Activated CD4-positive, alpha-beta T cell treated with anti-CD3 and anti-CD28 coated beads, Interleukin-2, amount 50 U/mL, for 48 hours (primary cell): ENCODE measurements around the gene PIEZO2.

Source experiments
- DNase-seq, 2 experiments: peaks; one replicate each; pipeline ENCODE4 v3.0.0-alpha.2; 2020

Gene PIEZO2

DNA sequence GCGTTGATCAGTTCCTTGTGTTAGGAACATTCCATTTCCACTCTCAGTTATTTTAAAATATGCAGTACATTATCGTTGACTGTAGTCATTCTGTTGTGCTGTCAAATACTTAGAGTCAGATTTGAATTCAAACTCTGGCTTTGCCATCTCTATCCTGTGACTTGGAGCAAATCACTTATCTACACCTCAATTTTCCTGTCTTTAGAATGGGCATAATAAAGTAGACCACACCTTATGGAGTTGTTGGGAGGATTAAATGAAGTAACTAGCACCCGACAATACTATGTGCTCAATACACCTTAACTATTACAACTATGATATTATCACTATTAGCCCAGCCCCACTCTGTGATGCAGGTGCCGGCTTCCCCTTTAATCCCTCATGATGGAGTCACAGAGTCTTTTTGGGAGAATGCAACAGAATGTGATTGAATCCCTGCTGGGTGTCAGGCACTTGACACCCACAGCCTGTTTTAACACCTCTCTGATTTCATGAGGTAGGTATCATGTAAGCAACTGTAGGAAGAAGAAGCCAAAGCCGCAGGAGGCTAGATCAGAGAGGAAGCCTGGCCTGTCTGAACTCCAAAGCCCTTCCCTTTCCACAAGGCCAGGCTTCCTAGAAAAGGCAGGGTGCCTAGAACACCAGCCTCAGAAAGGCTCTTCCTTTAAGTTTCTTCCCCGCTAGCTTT, 315.1 kb downstream of the PIEZO2 start:
- no peak for DNase-seq

DNA sequence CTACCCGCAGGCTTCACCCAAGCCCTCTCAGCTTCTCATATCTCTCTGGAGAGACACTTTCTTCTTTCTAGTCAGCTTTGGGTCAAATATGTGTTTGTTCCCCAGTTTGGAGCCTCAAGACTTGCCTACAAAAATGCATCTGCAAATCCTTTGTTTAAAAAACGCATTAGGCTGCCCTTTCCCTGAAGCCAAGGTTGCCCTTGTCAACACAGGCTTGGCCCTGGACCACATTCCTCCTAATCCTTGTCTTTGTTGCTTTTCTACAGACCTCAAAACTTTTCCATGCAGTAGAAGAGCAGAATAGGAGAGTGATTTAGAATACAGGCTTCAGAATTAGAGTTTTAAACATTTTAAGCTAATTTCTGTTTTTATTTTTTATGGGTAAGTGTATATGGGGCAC, 315.7 kb downstream of the PIEZO2 start:
- no peak for DNase-seq

DNA sequence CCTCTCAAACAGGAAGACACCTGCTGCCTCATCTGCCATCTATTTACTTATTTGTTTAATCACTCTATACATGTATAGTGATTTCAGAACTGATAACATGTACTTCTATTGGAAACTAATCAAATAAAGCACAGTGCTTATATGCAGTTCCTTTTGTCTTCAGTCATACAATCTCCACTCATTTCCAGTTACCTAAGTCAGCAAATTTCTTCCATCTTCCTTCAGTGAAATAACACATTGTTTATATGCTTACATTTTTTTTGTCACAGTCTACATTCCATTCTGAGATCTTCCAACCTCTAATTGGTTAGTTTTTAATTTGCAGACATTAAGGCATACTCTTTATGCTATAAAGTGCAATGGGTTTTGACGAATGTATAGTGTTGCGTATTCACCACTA, 323.0 kb downstream of the PIEZO2 start:
- DNase-seq: no peak

DNA sequence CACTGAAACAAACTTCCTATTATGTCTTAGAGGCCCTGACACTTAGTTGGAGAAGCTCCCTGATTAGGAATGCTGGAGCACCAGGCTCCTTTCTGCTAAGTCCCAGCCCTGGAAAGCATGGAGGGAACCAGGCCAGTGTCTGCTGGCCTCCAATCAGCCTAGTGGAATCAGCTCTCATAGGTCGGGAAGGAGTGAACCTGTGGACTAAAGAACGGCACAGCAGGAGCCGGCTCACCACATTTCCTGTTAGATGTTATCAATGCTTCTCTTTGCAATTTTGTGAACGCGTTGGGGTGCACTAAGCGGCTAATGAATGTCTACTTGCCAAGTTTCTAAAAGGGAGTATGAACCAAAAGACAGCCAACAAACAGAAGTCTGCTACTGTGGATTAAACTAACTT, 326.9 kb downstream of the PIEZO2 start:
- no peak for DNase-seq

DNA sequence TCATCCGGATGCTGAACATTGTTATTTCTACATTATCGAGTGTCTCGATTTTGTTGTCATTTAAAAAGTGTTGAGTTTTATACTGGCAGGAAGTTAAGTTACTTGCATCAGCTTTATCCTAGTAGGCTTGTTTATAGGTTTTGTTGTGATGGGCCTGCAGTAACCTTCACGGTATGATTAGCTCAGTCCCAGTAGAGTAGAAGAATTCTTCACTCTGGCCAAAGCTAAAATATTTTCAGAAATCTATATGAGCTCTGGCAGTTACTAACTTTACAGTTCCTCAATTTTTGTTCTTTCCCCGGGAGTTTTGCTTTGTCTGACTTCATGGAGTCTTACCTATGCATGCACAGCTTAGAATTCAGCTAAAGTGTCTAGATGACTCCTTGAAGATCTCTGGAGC, 328.7 kb downstream of the PIEZO2 start:
- no peak for DNase-seq

DNA sequence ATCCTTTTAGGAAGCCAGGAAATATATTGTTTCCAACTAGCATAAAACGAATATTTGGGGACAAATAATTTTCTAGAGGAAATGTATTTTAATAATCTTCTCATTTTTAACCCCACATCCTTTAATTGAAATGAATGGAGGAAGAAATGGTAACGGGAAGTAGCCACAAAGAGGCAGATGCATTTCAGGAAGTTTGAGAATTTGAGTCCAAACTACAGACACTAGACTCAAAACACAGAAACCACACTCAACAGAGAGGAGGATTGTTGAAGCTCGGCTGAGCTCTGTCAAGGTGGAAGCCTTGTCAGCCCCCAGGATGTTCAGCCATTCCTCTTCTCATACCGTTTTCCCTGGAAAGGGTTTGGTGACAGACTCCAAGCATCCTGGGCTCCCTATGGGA, 335.0 kb downstream of the PIEZO2 start:
- DNase-seq: no peak

DNA sequence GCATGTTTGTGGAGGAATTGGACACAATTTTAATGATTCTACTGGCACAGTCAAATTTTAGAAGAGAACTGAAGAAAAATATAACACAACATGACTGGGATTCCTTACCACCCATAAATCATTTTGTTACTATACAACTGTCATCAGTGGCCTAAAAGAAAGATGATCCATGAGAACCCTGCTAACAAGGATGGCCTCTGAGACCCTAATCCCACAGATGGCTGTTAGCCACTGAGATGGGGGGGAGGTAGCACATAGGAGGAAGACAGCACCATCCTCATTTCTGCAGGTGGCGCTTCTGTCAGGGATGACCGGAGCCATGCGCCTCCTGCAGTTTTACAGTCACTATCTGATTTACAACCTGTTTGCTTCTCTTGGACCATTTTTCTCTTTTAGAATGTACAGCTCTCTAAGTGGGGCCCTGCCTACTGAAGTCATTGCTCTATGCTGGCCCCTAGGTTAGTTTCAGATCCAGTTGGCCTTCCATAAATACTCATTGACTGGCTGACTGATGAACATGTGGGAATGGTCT, 343.7 kb downstream of the PIEZO2 start:
- no peak for DNase-seq

DNA sequence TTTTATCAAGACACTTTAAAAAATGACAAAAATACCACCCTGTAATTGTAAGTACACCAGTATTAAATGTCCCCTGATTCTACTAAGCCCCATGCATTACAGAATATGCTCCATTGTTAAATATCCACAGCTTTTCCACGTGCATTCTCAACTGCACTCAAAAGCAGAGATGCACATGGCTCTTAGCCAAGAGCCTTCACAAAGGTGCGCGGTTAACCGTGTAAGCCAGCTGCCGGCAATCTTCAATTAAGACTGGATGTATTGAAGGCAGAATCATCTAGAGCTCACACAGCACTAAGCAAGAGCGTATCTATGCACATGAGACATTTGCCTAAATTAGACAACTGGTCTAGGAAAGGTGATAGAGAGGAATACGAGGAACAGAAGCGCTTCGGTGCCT, 345.2 kb downstream of the PIEZO2 start:
- no peak for DNase-seq

DNA sequence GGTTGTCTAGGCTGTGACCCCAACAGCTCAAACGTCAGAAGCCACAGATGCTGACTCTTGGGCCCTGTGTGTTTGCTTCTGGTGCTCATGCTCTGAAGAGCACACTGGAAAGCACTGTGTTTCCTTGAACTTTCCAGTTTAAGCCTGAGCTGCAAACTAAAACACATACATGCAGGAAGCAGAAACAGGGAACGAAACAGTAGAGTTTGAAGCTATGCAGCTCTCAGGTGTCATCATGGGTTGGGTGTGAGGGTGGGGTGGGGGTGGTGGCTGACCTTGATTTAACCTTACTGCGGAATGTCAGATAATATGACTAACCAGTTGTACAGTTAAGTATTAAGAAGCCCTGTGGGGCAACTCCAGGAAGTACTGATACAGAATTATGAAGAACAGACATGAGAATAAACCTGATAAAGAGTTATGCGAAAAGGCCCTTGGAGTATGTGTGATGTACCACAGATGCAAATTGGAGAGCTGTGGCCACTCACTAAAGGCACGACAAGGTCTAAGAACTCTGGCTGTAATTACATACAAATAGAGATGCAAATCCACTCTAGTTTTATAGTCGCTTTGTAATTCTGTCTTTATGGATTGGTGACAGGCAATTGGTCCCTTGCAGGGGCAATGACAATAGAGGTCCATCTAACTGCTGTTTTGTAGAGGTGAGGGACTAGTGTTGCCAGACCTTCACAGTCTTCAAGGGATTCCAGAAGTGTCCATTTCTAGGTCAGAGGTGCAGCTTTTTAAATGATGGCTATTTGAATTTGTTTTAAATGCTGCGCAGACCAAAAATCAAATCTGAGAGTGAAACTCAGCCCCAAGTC, 350.4 kb downstream of the PIEZO2 start:
- DNase-seq: no peak

DNA sequence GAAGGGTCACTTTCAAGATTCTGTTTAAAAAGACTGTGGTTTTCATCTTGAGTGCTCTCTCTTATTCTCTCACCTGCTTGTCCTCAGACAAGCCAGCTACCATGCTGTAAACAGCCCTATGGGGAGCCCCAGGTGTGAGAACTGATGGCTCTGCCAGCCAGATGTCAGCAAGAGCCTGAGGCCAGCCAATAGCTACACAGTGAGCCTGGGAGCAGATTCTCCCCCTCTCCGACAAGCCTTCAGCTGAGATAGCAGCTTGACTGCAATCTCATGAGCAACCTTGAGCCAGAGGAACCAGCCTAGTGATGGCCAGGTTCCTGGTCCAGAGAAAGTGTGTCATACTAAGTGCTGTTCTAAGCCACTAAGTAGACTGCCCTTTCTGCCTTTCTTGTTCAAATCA, 351.5 kb downstream of the PIEZO2 start:
- no peak for DNase-seq

DNA sequence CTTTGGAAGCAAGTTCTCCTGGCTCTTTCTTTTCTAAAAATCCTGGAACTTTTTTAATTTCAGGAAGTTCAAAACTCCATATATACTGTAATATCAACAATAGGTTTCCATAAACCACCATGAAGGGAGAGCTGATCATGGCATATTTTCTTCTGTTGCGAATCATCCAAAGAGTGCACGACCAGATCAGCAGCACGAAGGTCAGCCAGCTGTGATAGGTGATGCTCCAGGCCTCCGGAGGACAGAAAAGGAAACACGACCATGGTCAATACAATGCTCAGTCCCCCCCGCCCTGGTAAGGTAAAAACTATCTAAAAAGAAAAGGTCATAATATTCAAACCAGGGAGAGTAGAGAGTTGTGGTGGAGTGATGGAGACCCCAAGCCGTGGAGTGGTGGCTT, 354.6 kb downstream of the PIEZO2 start:
- DNase-seq: no peak

DNA sequence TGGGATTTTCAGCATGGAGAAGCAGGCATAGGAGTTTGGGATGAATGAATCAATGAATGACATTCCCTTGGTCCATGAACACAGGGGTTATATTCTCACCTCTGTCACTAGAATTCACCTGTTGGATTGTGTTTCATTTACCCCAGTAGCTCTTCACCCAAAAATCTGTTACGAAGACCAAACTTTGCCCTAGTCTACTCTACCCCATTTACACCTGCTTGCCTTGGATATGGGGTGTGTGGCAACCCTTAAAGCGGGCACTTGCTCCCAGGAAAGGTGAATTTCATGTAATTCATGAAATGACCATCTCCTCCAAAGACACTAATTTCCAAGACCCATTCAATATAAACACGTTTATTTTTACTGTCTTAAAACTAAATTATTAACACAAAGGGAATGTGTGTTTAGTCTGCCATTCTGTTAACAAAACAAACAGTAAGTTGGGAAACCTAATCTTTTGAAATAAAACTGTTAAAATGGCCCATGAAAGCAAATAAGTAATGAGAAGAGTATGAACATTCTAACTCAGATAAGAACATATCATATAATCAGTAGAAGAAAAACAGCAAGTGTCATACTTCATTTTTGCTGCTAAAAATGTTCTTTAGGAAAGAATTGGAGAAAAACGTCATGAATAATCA, 355.5 kb downstream of the PIEZO2 start:
- no peak for DNase-seq

DNA sequence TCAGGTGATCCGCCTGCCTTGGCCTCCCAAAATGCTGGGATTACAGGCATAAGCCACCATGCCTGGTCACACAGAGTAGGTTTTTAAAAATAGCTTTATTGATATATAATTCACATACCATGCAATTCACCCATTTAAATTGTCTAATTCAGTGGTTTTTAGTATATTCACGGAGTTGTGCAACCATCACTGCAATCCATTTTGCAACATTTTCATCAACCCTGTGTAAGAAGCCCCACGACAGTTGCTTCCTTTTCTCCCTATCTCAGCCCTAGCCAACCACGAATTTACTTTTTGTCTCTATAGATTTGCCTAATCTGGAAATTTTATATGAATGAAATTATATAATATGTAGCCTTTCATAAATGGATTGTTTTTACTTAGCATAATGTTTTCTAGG, 357.2 kb downstream of the PIEZO2 start:
- no peak for DNase-seq

DNA sequence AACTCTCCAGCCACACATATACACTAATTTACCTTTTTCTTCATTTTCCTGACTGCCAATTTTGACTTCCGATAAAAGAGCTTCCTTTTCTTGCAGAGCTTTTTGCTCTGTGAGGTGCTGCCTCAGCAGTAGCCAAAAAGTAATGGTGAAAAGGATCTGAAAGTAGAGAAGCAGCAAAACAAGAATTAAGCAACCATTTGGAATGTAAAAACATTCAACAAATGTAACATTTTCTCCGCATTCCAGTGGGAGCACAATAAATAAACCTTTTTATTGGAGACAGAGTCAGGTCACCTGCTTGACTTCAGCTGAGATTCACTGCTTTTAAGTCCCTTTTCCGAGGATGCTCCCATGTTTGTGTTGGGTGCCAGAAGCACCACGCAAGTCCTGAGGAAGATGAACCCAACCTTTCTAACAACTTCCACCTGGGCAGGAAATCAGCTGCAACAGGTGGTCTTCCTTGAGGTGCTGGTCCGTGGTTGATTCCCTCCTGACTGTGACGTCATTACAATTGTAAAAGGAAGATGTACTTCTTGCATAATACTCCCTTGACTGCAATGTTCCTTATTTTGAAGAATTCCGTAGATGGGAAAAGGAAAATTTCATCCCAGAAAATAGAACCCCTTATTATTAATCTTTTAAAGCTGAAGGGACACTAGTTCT, 358.1 kb downstream of the PIEZO2 start:
- no peak for DNase-seq

DNA sequence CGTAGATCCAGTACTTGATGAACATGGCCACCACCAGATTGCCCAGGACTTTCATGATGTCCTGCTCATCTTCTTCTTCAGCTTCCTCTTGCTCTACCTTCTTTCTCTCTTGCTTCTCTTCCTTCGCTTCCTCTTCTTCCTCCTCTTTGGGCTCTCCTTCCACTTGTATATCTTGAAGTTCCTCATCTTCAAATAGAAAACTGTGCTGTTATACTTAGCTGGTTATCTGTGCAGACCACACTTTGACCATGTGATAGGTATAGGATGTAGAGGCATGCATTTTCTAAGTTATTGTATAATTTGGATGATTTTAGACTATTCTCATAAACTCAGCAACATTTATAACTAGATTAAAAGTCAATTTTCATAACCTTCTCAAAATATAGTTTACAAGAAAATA, 360.2 kb downstream of the PIEZO2 start:
- no peak for DNase-seq

DNA sequence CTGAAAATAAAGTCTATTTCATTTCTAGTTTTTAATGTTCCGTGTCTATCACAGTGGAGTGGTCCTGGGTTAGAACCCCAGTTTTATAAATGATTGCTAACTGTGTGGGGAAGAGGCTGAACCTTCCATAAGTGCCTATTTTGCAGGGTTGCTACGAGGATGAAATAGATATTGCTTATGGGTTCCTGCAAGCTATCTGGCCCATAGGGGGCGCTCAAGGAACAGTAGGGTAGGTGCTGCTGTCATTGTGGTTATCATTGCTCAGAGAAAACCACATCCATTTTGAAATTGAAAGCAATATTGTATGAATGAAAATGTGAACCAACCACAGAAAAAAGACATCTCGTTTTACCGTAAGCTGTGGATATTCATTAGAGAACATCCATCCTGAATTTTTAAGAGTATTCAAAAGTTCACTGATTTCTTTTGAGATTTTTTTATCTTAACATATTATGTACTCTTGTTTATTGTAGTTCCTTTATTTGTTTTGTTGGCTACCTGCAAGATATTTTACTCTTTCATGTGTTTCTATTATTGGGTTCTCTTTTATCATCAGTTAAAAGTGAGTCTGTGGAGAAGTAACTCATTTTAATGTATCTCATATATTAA, 362.0 kb downstream of the PIEZO2 start:
- DNase-seq: peak; percentile 91 to 93

DNA sequence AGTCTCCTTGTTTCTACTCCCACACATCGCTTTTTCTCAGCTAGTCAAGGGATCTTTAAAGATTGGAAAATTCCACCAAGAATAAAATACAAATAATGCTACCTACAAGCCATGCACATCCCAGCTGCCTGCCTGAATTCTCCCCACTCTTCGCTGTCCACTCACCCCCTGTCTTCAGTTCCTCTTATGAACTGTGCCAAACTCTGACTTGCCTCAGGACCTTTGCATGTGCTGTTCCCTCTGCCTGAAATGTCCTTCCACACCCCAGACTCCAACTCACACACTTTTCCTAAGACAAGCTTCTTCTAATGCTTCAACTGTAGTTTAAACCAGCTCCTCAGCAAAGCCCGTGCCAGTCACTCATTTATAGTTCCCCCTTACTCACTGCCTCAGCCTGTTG, 363.6 kb downstream of the PIEZO2 start:
- DNase-seq: no peak

DNA sequence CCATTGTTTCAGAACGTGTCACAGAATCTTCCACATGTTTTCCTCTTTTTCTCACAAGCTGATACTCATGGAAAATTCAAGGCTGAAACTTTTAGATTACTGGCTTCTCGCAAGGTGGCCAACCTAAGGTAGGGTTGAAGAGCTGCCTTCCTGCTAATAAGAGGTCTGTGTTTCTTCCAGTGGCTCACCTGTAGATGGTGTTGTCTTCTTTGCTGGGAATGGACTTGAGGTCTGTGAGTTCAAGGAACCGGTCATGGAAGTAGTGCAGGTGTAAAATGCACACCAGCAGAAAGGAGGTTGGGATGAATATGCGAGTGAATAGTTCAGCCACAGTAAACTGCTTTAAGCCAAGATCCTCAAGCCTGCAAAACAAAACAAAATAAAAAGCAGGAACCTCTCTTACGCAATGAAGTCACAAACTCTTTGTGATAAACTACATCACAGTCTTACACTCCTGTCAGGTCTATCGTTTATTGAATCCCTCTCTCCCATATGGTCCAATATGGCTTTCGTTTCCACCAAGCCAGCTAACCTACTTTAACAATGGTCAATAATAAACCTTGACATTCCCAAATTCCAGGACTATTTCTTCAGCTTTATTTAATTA, 364.7 kb downstream of the PIEZO2 start:
- DNase-seq: no peak

DNA sequence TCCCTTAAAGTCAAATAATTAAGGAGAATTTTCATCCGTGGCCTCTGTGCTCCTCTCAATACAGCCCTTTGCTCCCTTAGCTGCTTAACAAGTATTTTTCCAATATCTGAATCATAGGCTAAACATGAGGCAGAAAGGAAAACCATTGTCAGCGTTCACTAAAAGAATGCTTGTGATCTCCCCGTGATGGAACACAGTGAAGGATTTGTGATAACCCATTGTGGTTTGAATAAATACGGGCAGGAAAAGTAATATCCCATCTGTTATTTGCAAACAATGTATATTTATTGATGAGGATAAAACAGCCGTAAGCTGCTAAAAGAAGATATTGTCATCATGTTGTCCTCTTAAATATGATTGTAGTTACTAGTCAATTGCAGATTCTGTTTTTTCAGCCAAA, 365.4 kb downstream of the PIEZO2 start:
- DNase-seq: no peak

DNA sequence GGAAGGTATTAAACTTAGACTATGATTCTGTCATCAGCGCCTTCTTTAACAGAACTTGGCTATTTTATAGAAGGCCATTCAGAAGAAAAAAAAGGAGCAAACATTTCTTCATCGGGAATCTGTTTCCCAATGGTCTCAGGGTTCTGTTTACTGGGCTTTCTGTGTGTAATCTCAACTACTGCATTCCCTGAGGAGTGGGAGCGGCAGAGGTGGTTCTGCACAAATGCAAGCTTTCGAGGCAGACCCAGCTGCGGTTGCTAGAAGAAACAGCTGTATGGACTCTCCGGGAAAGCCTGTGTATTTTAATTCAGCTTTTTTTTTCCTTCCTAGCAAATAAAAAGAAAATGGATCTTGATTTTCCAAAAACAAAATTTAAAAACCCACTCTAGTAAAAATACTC, 372.9 kb downstream of the PIEZO2 start:
- no peak for DNase-seq

DNA sequence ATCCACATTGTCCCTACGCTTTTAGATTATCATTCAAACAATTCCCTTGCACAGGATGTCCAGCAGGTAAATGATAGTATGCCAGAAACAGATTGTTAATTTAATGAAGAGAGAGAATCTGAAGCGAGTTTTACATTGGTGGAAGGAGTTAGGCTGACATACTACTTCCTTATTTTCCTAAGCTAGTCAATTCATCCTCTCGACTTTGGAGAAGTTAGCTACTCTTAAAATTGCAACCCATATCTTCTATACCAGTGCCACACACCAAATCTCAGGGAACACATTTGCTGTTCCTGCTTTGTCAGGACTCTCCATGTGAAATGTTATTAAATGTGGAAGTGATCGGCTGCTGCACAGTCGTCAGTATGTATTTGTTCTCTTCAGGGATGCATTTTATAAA, 374.3 kb downstream of the PIEZO2 start:
- no peak for DNase-seq

DNA sequence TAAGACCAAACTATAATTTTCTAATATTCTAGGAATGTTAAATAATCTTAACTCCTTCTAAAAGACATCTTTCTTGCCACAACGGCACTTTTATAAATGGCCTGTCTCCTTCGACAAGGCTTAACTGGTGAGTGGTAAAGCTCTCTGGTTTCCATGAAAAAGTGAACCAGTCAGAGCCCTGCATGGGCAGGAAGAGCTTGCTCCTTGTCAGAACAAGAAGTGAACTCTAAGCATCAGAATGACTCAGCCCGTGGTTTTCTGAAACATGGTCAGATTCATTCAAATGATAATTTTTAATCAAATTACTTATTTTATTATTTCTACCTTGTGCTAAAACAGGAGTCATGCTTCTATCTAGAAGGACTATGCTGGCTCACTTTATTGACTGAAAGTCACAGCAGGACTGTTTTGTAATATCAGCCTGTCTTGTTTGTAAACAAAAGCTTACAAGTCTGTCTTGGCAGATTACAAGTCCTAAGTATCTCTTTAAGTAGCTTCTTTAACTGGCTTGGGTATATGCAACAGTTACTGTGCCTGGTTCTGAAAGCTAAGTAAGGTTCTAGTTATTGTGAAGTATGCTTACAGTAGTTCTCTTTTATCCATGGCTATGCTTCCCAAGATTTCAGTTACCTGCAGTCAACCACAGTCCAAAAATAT, 378.2 kb downstream of the PIEZO2 start:
- peak in 1 of 2 experiments; percentile 3 for DNase-seq
